COLO668 (cell line): ENCODE measurements around the gene CDK1.

Experiments
- DNase-seq: peaks from one replicate; lab custom pipeline; 2025; ENCODE audit not compliant: unreplicated experiment; lab: John Stamatoyannopoulos, UW

The CDK1 gene

GRCh38 chr10:60777696-60778213, 523 bp upstream of the CDK1 start:
- no peak for DNase-seq

DNA sequence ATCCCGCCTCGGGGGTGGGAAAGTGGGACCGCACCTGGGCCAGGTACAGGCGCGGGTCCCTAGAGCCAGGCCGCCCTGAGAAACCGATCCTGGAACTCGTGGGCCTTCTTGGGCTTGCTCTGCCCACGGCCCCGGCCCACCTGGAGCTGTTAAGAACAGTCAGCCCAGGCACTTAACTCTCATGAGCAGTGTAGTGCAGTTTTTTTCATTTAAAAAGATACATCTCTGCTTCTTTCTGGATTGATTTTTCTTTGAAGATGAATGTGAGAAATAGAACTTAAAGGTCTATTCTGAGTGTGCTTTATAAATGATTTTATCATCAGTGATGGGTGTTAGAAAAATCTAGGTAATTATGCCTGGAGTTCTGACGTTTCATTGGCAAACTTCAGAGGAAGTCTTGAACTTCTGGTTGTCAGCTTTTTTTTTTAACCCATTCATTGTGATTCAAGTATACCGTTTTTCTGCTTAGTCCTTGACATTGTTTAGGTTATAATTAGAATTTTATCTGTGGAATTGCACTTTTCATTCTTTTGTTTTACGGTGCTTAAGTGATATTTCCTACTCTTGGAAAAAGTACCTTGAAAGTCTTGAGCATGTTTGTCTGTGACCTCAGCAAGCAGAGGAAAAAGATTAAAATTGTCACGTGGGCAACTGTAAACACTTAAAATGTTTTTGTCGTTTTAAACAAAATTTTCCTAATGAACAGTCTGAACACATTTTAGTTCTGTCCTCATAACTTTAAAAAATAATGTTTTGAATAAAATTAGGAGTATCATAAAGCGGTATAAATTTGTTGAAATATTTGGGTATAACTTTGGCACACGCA, 906 bp downstream of the CDK1 start:
- no peak for DNase-seq

DNA sequence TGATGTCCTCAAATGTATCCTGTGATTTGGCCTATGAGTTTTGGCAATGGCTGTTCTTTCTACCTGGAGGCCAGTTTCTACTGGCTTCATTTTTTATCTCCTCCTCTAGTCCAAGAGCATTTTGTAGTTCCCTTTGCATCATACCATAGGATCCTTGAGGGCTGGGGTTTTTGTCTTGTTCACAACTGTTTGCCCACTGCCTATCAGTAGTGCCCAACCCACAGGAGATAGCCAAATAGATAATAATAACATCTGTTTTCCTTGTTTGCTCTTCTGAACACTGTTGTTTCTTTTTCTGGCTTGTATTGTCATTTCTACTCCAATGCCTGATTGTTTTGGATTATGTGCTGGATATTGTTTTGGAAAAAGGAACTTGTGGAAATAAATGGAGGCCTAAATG, 3.4 kb downstream of the CDK1 start:
- no peak for DNase-seq

GRCh38 chr10:60784641-60785040, 6.4 kb downstream of the CDK1 start:
- DNase-seq: no peak

- DNase-seq: no peak
These were observed 10.3 kb downstream of the CDK1 start for GRCh38 chr10:60788544-60788943.

GRCh38 chr10:60789340-60789739, 11.1 kb downstream of the CDK1 start:
- no peak for DNase-seq

DNA sequence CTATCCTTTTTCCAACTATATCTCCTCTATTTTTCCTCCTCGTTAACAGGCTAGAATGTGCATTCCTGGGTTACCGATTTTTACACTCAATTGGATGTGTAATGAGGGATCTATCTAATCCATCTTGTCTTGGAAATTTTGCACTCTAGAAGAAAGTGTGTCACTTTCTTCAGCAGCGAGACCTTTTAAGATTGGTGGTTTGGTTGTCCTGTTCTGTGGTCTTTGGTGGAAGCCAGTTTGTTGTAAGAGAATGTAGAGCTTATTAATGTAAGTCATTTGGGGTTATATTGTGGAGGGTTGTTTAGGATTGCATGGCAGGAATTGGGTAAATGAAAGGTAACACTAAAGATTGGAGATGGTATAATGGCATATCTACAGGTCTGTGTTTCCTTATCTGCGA, 16.7 kb downstream of the CDK1 start:
- no peak for DNase-seq

- DNase-seq: no peak
These were observed 17.4 kb downstream of the CDK1 start for GRCh38 chr10:60795465-60796202.

- DNase-seq: no peak
These were observed 18.2 kb downstream of the CDK1 start for GRCh38 chr10:60796481-60796880.

DNA sequence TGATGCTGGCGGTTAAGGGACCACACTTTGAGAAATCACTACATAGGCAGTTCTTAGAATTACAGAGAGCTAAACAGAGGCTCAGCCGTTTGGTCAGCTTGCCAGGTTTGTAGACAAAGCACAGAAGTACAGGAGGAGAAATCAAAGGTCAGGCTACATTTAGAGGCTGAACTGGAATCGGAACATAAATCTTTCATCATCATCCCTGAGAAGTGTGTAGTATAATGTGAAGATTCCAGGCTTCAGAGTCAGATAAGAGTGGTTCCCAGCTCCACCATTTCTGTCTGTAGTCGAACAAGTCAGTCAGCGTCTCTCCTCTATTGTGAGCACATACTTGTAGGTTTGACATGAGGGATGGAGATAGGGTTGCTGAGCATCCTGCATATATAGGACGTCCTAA, 18.9 kb downstream of the CDK1 start:
- no peak for DNase-seq

DNA sequence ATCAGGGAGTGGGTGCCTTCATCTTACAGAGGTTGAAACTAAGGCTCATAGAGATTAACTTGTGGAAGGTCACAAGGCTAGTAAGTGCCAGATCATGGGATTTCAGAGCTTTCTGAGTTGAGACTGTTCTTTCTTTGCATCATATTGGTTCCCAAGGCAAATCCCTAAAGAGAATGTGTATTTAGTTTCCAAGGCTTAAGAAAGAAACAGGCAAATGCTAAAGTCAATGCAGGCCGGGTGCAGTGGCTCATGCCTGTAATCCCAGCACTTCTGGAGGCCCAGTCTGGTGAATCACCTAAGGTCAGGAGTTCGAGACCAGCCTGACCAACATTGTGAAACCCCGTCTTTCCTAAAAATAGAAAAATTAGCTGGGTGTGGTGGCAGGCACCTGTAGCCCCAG, 19.8 kb downstream of the CDK1 start:
- no peak for DNase-seq

DNA sequence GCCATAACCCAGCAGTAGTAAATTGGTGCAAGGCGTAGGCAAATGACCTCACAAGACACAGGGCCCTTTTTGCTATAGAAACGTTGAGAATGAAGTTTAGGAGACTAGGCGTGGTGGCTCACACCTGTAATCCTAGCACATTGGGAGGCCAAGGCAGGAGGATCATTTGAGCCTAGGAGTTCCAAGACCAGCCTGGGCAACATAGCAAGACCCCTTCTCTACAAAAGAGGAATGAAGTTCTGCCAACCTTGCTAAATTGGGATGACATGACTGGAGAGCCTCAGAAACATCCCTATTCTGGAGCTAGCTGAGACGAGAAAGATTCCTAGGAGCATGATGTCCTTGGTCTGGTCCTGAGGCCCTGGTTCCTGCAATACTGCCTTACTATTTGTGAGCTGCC, 20.6 kb downstream of the CDK1 start:
- DNase-seq: no peak

DNA sequence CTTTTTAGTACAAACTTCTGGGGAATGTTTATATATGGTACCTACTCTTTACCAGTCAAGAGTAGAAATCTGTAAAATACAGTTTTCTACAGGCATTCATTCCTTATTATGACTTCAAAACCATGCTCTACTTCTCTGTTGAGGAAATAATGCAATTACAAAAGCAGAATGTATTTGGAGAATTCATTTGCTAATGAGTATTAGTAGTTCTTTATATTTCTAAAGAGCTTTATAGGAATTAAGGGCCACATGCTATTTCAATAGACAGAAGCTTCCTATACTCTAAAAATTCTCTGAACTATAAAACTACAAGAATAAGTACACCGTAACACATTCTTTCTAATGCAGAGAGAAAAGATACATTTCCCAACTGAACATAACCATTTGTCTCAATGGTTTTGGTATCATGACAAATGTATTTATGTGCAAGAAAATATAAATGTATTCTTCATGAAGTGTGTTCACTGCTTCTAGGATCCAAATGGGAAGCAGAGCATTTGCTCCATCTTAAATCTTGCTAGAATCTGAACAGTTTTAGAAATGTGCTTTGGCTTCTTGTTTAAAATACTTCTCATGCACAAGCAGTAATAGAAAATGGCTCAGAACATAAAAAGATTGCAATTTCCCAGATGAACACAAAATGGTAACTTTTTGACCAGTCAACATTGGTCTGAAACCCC, 21.8 kb downstream of the CDK1 start:
- no peak for DNase-seq

- no peak for DNase-seq
These were observed 22.6 kb downstream of the CDK1 start for GRCh38 chr10:60800918-60801317.

GRCh38 chr10:60801522-60801921, 23.2 kb downstream of the CDK1 start:
- no peak for DNase-seq

GRCh38 chr10:60803433-60803832, 25.2 kb downstream of the CDK1 start:
- DNase-seq: no peak

GRCh38 chr10:60803865-60804264, 25.6 kb downstream of the CDK1 start:
- no peak for DNase-seq

GRCh38 chr10:60806921-60807320, 28.6 kb downstream of the CDK1 start:
- DNase-seq: no peak

GRCh38 chr10:60807499-60807898, 29.2 kb downstream of the CDK1 start:
- no peak for DNase-seq

GRCh38 chr10:60808036-60808435, 29.8 kb downstream of the CDK1 start:
- DNase-seq: no peak

- no peak for DNase-seq
These were observed 30.9 kb downstream of the CDK1 start for GRCh38 chr10:60809157-60809556.
